ENCODE data around the gene GPX1. TPM values are rescaled to one million over a fixed set of nuclear protein-coding genes. Genes with fewer than 3 reads are reported as not detected.

Gene GPX1
- total RNA-seq, 1 donor from 2014 or later, result 115 TPM

- peak overlapping the region; percentile 94 for H3K27ac ChIP-seq (replicated peaks)
- DNase-seq, result no peak
- H3K4me3 ChIP-seq, result no peak overlapping the region
- peaks cover 49% of the 10 kb centered on the region for H3K4me1 ChIP-seq
- no peaks in the 10 kb centered on the region for H3K36me3 ChIP-seq
- TF ChIP-seq, protein P1, sequence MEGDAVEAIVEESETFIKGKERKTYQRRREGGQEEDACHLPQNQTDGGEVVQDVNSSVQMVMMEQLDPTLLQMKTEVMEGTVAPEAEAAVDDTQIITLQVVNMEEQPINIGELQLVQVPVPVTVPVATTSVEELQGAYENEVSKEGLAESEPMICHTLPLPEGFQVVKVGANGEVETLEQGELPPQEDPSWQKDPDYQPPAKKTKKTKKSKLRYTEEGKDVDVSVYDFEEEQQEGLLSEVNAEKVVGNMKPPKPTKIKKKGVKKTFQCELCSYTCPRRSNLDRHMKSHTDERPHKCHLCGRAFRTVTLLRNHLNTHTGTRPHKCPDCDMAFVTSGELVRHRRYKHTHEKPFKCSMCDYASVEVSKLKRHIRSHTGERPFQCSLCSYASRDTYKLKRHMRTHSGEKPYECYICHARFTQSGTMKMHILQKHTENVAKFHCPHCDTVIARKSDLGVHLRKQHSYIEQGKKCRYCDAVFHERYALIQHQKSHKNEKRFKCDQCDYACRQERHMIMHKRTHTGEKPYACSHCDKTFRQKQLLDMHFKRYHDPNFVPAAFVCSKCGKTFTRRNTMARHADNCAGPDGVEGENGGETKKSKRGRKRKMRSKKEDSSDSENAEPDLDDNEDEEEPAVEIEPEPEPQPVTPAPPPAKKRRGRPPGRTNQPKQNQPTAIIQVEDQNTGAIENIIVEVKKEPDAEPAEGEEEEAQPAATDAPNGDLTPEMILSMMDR (IDR thresholded peaks at IDR 0.05; ENCODE audit: borderline replicate concordance), result no peak
- intact Hi-C loops (cut with micrococcal nuclease), result no loop called here
- no peaks in the 10 kb centered on the region for H3K27me3 ChIP-seq (ENCODE audit: low read depth)
- H3K9me3 ChIP-seq (replicated peaks), result no peaks in the 10 kb centered on the region
Observed at GRCh38 chr3:49343163-49343562, 15.0 kb downstream of the GPX1 start.

DNA sequence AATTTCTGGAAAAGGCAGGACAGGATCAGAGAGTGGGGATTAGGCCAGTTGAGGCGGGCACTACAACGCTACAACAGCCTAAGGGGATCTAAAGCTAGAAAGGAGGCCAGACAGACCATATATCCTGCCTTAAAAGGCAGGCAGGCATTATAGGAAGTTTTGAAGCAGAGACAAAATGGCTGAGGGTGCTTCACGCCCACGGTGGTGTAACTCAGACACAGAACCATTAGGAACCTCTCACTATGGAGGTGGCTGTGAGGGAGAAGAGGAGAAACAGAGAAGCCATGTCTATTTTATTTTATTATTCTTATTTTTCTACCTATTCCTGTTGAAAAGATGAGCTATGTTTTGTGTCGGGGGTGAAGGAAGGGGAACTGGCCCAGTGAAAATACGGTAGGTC is 16.2 kb downstream of the GPX1 start:
- Histone ChIP-seq H3K9me3 (replicated peaks) (no peaks in the 10 kb centered on the region), H3K4me1 (peaks cover 50% of the 10 kb centered on the region), H3K36me3 (peaks cover 8% of the 10 kb centered on the region), H3K4me3 (no peak overlapping the region), H3K27ac (replicated peaks) (peak overlapping the region; percentile 94), H3K27me3 (ENCODE audit: low read depth) (no peaks in the 10 kb centered on the region)
- DNase-seq, result no peak
- intact Hi-C loops (cut with micrococcal nuclease), result no loop called here
- TF ChIP-seq, protein P1 (IDR thresholded peaks at IDR 0.05; ENCODE audit: borderline replicate concordance), result no peak

GRCh38 chr3:49339941-49340800 is 18.0 kb downstream of the GPX1 start, which contains the start of gene USP4:
Gene USP4, minus strand, starts transcription at chr3:49340053. Its CDS starts 29 bp downstream, at chr3:49340024.
- peaks cover 25% of the 10 kb centered on the region for H3K36me3 ChIP-seq
- peaks cover 43% of the 10 kb centered on the region for H3K4me1 ChIP-seq
- H3K9me3 ChIP-seq (replicated peaks), result no peaks in the 10 kb centered on the region
- peak within 1 kb of the TSS; percentile 82 for H3K4me3 ChIP-seq
- peak; percentile 93 for DNase-seq
- peak within 1 kb of the TSS; percentile 94 for H3K27ac ChIP-seq (replicated peaks)
- intact Hi-C loops (cut with micrococcal nuclease), result loop anchor here (10.0 kb wide), 1 partner anchor 105 kb away; no protein-coding TSS in a partner anchor
- no peaks in the 10 kb centered on the region for H3K27me3 ChIP-seq (ENCODE audit: low read depth)
- TF ChIP-seq, protein P1 (IDR thresholded peaks at IDR 0.05; ENCODE audit: borderline replicate concordance), result peak; percentile 55

GRCh38 chr3:49339581-49339940 is 18.6 kb downstream of the GPX1 start:
- Histone ChIP-seq H3K4me1 (peaks cover 39% of the 10 kb centered on the region), H3K27ac (replicated peaks) (peak overlapping the region; percentile 94), H3K4me3 (peak overlapping the region; percentile 82), H3K36me3 (peaks cover 31% of the 10 kb centered on the region), H3K9me3 (replicated peaks) (no peaks in the 10 kb centered on the region), H3K27me3 (ENCODE audit: low read depth) (no peaks in the 10 kb centered on the region)
- TF ChIP-seq, protein P1 (IDR thresholded peaks at IDR 0.05; ENCODE audit: borderline replicate concordance), result no peak
- intact Hi-C loops (cut with micrococcal nuclease), result loop anchor here (10.0 kb wide), 1 partner anchor 105 kb away; no protein-coding TSS in a partner anchor
- peak; percentile 36 for DNase-seq

- H3K27me3 ChIP-seq (ENCODE audit: low read depth), result no peaks in the 10 kb centered on the region
- DNase-seq, result no peak
- H3K4me1 ChIP-seq, result peaks cover 15% of the 10 kb centered on the region
- peaks cover 84% of the 10 kb centered on the region for H3K36me3 ChIP-seq
- TF ChIP-seq, protein P1 (IDR thresholded peaks at IDR 0.05; ENCODE audit: borderline replicate concordance), result no peak
- H3K4me3 ChIP-seq, result no peak overlapping the region
- H3K27ac ChIP-seq (replicated peaks), result no peak overlapping the region
- intact Hi-C loops (cut with micrococcal nuclease), result loop anchor here (10.0 kb wide), 1 partner anchor 111 kb away; no protein-coding TSS in a partner anchor
- H3K9me3 ChIP-seq (replicated peaks), result no peaks in the 10 kb centered on the region
Observed at GRCh38 chr3:49333916-49334633, 24.1 kb downstream of the GPX1 start.

Measured in left ventricle myocardium inferior (tissue), 1 donor.